ENCODE measurements around the gene FNDC3A.

The FNDC3A gene

GRCh38 chr13:48942131-48942530, 33.6 kb upstream of the FNDC3A start:
- no peak for DNase-seq (ENCODE audit: insufficient read length, low spot score)
- no peak for TF ChIP-seq CTCF (IDR thresholded peaks at IDR 0.05; ENCODE audit: insufficient read depth, missing control alignments)
- FAIRE-seq: no peak

- no peak for FAIRE-seq
- DNase-seq (ENCODE audit: insufficient read length, low spot score): no peak
- no peak for TF ChIP-seq CTCF (IDR thresholded peaks at IDR 0.05; ENCODE audit: insufficient read depth, missing control alignments)
These were observed 31.5 kb upstream of the FNDC3A start for GRCh38 chr13:48944221-48944620.

GRCh38 chr13:48945626-48946025, 30.1 kb upstream of the FNDC3A start:
- no peak for TF ChIP-seq CTCF (IDR thresholded peaks at IDR 0.05; ENCODE audit: insufficient read depth, missing control alignments)
- no peak for DNase-seq (ENCODE audit: insufficient read length, low spot score)
- FAIRE-seq: no peak

GRCh38 chr13:48946163-48946562, 29.5 kb upstream of the FNDC3A start:
- TF ChIP-seq CTCF (IDR thresholded peaks at IDR 0.05; ENCODE audit: insufficient read depth, missing control alignments): no peak
- FAIRE-seq (no peak), DNase-seq (ENCODE audit: insufficient read length, low spot score) (no peak)

- FAIRE-seq (no peak), DNase-seq (ENCODE audit: insufficient read length, low spot score) (no peak)
- no peak for TF ChIP-seq CTCF (IDR thresholded peaks at IDR 0.05; ENCODE audit: insufficient read depth, missing control alignments)
These were observed 25.9 kb upstream of the FNDC3A start for GRCh38 chr13:48949566-48950500.

GRCh38 chr13:48950501-48950875, 25.2 kb upstream of the FNDC3A start:
- DNase-seq (ENCODE audit: insufficient read length, low spot score): no peak
- no peak for FAIRE-seq
- TF ChIP-seq CTCF (IDR thresholded peaks at IDR 0.05; ENCODE audit: insufficient read depth, missing control alignments): no peak

GRCh38 chr13:48954081-48954480, 21.6 kb upstream of the FNDC3A start:
- FAIRE-seq (no peak), DNase-seq (ENCODE audit: insufficient read length, low spot score) (no peak)
- TF ChIP-seq CTCF (IDR thresholded peaks at IDR 0.05; ENCODE audit: insufficient read depth, missing control alignments): no peak

All from D721Med (cell line).